ENCODE data around the gene TSPAN7.

Gene TSPAN7, protein sequence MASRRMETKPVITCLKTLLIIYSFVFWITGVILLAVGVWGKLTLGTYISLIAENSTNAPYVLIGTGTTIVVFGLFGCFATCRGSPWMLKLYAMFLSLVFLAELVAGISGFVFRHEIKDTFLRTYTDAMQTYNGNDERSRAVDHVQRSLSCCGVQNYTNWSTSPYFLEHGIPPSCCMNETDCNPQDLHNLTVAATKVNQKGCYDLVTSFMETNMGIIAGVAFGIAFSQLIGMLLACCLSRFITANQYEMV

GRCh38 chrX:38561126-38561868 is at the start of gene TSPAN7:
Gene TSPAN7, plus strand, starts transcription at chrX:38561542. Its CDS starts 5 bp downstream, at chrX:38561547.
- in situ Hi-C loops (cut with HindIII; ENCODE audit: low sequenced_read_pairs): no loop called here

DNA sequence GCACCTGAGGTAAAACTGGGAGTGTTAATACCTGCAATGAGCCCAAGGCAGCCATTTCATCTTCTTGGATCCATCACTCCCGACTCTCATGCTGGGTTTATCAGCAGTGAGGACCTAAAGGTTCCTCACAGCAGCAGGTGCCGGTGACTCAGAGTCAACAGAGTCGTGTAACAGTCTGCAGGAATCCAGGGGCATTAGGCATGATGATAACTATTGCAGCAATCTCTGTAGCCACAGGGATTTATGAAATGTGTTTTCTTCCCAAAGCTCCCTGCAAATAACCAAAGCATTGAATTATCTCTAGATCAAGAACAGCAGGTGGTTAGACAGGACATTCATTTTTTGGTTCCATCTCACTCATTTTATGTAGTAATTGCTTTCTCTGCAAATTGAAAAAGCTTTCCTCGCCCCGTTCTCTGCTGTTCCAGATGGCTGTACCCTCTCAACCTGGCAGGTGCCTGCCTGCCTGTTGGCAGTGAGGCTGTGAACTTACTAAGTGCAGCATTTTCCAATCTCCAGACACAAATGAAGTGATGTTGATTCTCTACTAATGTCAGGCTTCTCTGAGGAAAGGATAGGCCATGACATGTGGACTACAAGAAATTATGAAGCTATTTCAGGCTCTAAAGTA is 48.1 kb upstream of the TSPAN7 start:
- in situ Hi-C loops (cut with HindIII; ENCODE audit: low sequenced_read_pairs): no loop called here

GRCh38 chrX:38514016-38514854 is 47.1 kb upstream of the TSPAN7 start:
- in situ Hi-C loops (cut with HindIII; ENCODE audit: low sequenced_read_pairs): no loop called here

DNA sequence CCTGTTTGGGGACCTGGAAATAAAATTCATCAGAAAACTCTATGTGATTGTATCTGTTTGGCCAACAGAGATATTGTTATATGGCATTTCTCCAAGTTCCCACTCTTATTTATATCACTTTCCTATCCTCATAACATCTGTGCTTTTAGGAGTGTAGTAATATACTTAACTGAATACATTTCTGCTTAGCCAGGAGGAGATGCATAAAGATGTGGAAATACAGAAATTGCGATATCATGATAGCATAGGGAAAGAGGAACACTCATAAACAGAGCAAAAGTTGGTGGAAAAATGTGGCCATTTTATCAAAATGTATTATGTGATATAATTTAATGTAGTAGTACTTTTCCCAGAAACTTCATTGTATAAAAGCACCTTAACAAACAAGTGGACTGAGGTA is 46.1 kb upstream of the TSPAN7 start:
- in situ Hi-C loops (cut with HindIII; ENCODE audit: low sequenced_read_pairs): no loop called here

GRCh38 chrX:38516196-38516774 is 45.1 kb upstream of the TSPAN7 start:
- in situ Hi-C loops (cut with HindIII; ENCODE audit: low sequenced_read_pairs): no loop called here

- in situ Hi-C loops (cut with HindIII; ENCODE audit: low sequenced_read_pairs): no loop called here
Observed at GRCh38 chrX:38519651-38520050, 41.7 kb upstream of the TSPAN7 start.

GRCh38 chrX:38538134-38538533 is 23.2 kb upstream of the TSPAN7 start:
- in situ Hi-C loops (cut with HindIII; ENCODE audit: low sequenced_read_pairs): no loop called here

GRCh38 chrX:38539748-38540147 is 21.6 kb upstream of the TSPAN7 start:
- in situ Hi-C loops (cut with HindIII; ENCODE audit: low sequenced_read_pairs): no loop called here

DNA sequence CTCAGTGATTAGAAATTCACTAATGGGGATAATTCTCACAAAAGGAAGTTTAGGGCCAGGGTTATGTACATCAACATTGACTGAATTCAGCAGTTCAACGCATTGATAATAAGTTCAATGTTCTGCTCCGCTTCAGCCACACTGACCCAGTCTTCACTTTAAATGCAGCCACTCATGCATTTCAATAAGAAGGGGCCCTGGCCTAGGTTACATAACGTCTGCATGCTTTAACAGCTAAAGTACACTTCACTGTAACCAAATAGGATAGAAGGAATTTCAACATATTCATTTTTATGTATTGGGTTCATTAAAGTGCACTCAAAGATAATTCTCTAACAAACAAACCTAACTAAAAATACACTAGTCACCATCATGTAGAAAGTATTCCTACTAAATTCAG is 12.8 kb upstream of the TSPAN7 start:
- in situ Hi-C loops (cut with HindIII; ENCODE audit: low sequenced_read_pairs): no loop called here

- in situ Hi-C loops (cut with HindIII; ENCODE audit: low sequenced_read_pairs): no loop called here
Observed at GRCh38 chrX:38552721-38553120, 8.6 kb upstream of the TSPAN7 start.

- in situ Hi-C loops (cut with HindIII; ENCODE audit: low sequenced_read_pairs): no loop called here
Observed at GRCh38 chrX:38558686-38559085, 2.7 kb upstream of the TSPAN7 start.

DNA sequence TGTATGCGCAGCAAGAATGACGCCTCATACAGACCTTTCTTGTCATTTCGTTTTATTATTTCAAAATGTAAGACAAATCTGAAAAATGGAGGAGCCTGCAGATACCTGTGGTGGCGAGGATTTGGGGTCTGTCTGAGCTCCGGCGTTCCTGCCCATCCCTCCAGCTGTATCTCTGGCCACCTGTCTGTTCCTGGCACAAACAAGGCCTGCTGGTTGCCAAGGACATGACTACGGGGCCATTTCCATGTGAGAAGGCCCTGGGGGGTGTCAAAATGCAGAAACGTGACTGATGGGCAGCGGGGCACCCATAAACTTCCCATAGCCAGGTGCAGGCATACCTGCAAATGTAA is 591 bp upstream of the TSPAN7 start:
- in situ Hi-C loops (cut with HindIII; ENCODE audit: low sequenced_read_pairs): no loop called here

GRCh38 chrX:38561951-38562719 is 793 bp downstream of the TSPAN7 start:
- in situ Hi-C loops (cut with HindIII; ENCODE audit: low sequenced_read_pairs): no loop called here

GRCh38 chrX:38563030-38563429 is 1.7 kb downstream of the TSPAN7 start:
- in situ Hi-C loops (cut with HindIII; ENCODE audit: low sequenced_read_pairs): no loop called here

DNA sequence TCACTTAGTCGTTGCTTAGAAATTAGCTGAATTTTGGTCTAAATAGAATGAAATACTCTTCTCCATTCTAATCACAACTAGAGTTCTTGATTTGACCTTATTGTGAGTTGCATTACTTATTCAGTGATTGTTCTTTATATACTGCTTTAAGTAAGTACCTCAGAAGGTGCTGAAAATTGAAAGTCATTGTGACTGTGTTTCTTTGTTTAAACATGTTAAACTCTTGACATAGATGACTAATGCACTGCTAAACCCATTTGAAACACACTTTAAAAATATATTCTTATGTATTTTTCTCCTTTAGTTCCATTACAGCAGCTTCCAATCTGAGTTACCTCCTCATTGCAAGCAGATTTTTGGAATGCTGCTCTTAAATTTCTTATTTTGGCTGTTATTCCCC is 9.1 kb downstream of the TSPAN7 start:
- in situ Hi-C loops (cut with HindIII; ENCODE audit: low sequenced_read_pairs): no loop called here

DNA sequence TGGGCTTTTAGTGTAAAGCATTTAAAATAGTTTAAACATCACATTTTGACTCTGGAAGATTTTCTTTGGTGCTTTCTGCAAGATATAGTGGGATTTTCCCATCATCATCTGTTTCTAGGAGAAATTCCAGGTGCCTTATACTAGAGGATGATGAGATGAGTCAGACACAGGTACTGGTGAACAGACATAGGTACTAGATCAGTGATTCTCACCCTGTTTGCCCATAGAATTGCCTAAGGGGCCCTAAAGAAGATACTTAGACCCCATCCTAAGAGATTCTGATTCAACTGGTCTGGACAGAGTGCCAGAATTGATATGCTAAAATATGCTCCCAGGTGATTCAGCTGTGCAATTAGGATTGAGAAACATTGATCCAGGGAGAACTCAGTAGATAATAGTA is 9.7 kb downstream of the TSPAN7 start:
- in situ Hi-C loops (cut with HindIII; ENCODE audit: low sequenced_read_pairs): no loop called here

- in situ Hi-C loops (cut with HindIII; ENCODE audit: low sequenced_read_pairs): no loop called here
Observed at GRCh38 chrX:38574858-38575257, 13.5 kb downstream of the TSPAN7 start.

- in situ Hi-C loops (cut with HindIII; ENCODE audit: low sequenced_read_pairs): no loop called here
Observed at GRCh38 chrX:38575888-38576287, 14.5 kb downstream of the TSPAN7 start.

- in situ Hi-C loops (cut with HindIII; ENCODE audit: low sequenced_read_pairs): no loop called here
Observed at GRCh38 chrX:38577738-38578137, 16.4 kb downstream of the TSPAN7 start.

DNA sequence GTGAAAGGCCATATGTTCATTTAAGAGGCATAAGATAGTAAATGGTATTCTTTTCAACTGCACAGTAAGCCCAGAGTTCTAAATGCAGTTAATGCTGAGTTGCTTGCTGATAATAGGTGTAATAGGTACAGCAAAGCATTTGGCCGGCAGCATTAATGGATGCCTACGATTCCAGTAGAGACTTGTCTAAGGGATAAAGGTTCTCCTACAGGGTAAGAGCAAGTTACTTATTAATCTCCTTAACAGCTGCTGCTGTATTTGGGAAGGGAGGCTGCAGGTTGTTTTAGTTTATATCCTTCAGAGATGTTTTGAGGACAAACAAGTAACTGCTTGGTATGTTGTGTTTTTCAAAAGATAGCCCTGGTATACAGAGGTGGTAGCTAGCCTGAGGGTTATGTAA is 16.8 kb downstream of the TSPAN7 start:
- in situ Hi-C loops (cut with HindIII; ENCODE audit: low sequenced_read_pairs): no loop called here

All from DLD1 (cell line).